Mesenchymal stem cell (in vitro differentiated cells and primary cell): ENCODE results near the gene UBR7.

ENCODE experiments used
- DNase-seq: peaks from one replicate; pipeline ENCODE4 v3.0.0-alpha.2; 2013
- H2AFZ ChIP-seq: one replicate; pipeline ENCODE4 v1.6.1; 2013; ENCODE audit warnings: low read depth, mild to moderate bottlenecking, control low read depth, inconsistent platforms, low read length, moderate library complexity
- H2AK5ac ChIP-seq: 2 replicates; pipeline ENCODE4 v1.6.1; 2013; ENCODE audit warnings: low read length, moderate library complexity, mild to moderate bottlenecking, inconsistent platforms; ENCODE audit not compliant: severe bottlenecking
- H2BK120ac ChIP-seq: one replicate; pipeline ENCODE4 v1.6.1; 2013; ENCODE audit warnings: low read depth, mild to moderate bottlenecking, inconsistent platforms, low read length, moderate library complexity
- H2BK12ac ChIP-seq, 2 experiments: one replicate each; pipeline ENCODE4 v1.6.1; 2013; ENCODE audit warnings: inconsistent platforms in 2 of 2, low read length in 2 of 2, mild to moderate bottlenecking in 2 of 2, moderate library complexity in 2 of 2, control low read depth in 1 of 2
- H2BK15ac ChIP-seq: one replicate; pipeline ENCODE4 v1.6.1; 2013; ENCODE audit warnings: mild to moderate bottlenecking, low read depth, inconsistent platforms; ENCODE audit not compliant: poor library complexity, severe bottlenecking
- H2BK5ac ChIP-seq: 2 replicates; pipeline ENCODE4 v1.6.1; 2013; ENCODE audit warnings: low read depth, mild to moderate bottlenecking, low read length, control low read depth, inconsistent platforms; ENCODE audit not compliant: poor library complexity, severe bottlenecking
- H3K14ac ChIP-seq, 2 experiments: one replicate each; pipeline ENCODE4 v1.6.1; 2013; ENCODE audit warnings: inconsistent platforms in 2 of 2, low read length in 2 of 2, control low read depth in 1 of 2, mild to moderate bottlenecking in 1 of 2, moderate library complexity in 1 of 2
- H3K18ac ChIP-seq, 2 experiments: one replicate each; pipeline ENCODE4 v1.6.1; 2013; ENCODE audit warnings: inconsistent platforms in 2 of 2, low read length in 2 of 2, control low read depth in 1 of 2, low read depth in 1 of 2, mild to moderate bottlenecking in 1 of 2
- H3K23ac ChIP-seq, 2 experiments: one replicate each; pipeline ENCODE4 v1.6.1; 2013; ENCODE audit warnings: inconsistent platforms in 2 of 2, low read length in 2 of 2, mild to moderate bottlenecking in 2 of 2, moderate library complexity in 2 of 2, control low read depth in 1 of 2
- H3K27ac ChIP-seq: 2 replicates; pipeline ENCODE4 v1.5.1; 2013; ENCODE audit warnings: mild to moderate bottlenecking, moderate library complexity, low read length, control low read depth, inconsistent platforms; ENCODE audit not compliant: poor library complexity, severe bottlenecking
- H3K27me3 ChIP-seq, 2 experiments: 2 replicates each; pipeline versions ENCODE4 v1.6.1 to v1.7.0; 2013; ENCODE audit warnings: low read length in 2 of 2, mild to moderate bottlenecking in 2 of 2, moderate library complexity in 2 of 2, control low read depth in 1 of 2, inconsistent platforms in 1 of 2; ENCODE audit not compliant: control insufficient read depth in 1 of 2, insufficient read depth in 1 of 2
- H3K36me3 ChIP-seq, 2 experiments: 2 replicates each; pipeline versions ENCODE4 v1.6.1 to v1.7.0; 2013; ENCODE audit warnings: low read length in 2 of 2, control low read depth in 1 of 2, inconsistent platforms in 1 of 2, low read depth in 1 of 2, mild to moderate bottlenecking in 1 of 2; ENCODE audit not compliant: insufficient read depth in 2 of 2, control insufficient read depth in 1 of 2
- H3K4ac ChIP-seq, 2 experiments: one replicate each; pipeline ENCODE4 v1.6.1; 2013; ENCODE audit warnings: inconsistent platforms in 2 of 2, low read length in 2 of 2, mild to moderate bottlenecking in 2 of 2, moderate library complexity in 2 of 2, control low read depth in 1 of 2, low read depth in 1 of 2
- H3K4me1 ChIP-seq: 2 replicates; pipeline ENCODE4 v1.6.1; 2013; ENCODE audit warnings: low read depth, low read length, control low read depth; ENCODE audit not compliant: control insufficient read depth, insufficient read depth
- H3K4me2 ChIP-seq: 2 replicates; pipeline ENCODE4 v1.6.1; 2013; ENCODE audit warnings: low read length, mild to moderate bottlenecking, inconsistent platforms; ENCODE audit not compliant: poor library complexity, severe bottlenecking
- H3K4me3 ChIP-seq, 2 experiments: 2 replicates each; pipeline versions ENCODE4 v1.5.1 to v1.7.0; 2013; ENCODE audit warnings: low read length in 2 of 2, mild to moderate bottlenecking in 2 of 2, control low read depth in 1 of 2, low read depth in 1 of 2; ENCODE audit not compliant: insufficient read depth in 1 of 2
- H3K79me1 ChIP-seq: replicated peaks from 2 replicates; pipeline ENCODE4 v1.6.1; 2013; ENCODE audit warnings: mild to moderate bottlenecking, control low read depth, low read length, inconsistent platforms; ENCODE audit not compliant: poor library complexity, severe bottlenecking
- H3K9ac ChIP-seq: 2 replicates; pipeline ENCODE4 v1.7.0; 2013; ENCODE audit warnings: mild to moderate bottlenecking, low read length, moderate library complexity
- H3K9me3 ChIP-seq: 2 replicates; pipeline ENCODE4 v1.7.0; 2013; ENCODE audit warnings: mild to moderate bottlenecking, low read length; ENCODE audit not compliant: control insufficient read depth
- H4K8ac ChIP-seq: one replicate; pipeline ENCODE4 v1.6.1; 2013; ENCODE audit warnings: inconsistent platforms, mild to moderate bottlenecking, low read length, moderate library complexity
- H4K91ac ChIP-seq: one replicate; pipeline ENCODE4 v1.6.1; 2013; ENCODE audit warnings: mild to moderate bottlenecking, low read length, inconsistent platforms
- WGBS: methylation state at CpG from one replicate; pipeline ENCODE4 v1.1.7; 2013; ENCODE audit warnings: mixed read lengths; 5-methylcytosine and 5-hydroxymethylcytosine counted together

Gene UBR7

GRCh38 chr14:93199031-93199430 lies 8.0 kb upstream of the UBR7 start:
- 96% methylated on average over 4 of the region's 4 CpGs for WGBS

GRCh38 chr14:93200553-93200952 lies 6.5 kb upstream of the UBR7 start:
- H3K27ac ChIP-seq = no peak overlapping the region
- H3K9ac ChIP-seq = no peak overlapping the region
- peaks cover 0 to 6% of the 10 kb centered on the region in 2 experiments for H3K36me3 ChIP-seq
- H2BK12ac ChIP-seq = no peak overlapping the region
- H3K9me3 ChIP-seq = no peaks in the 10 kb centered on the region
- no peak for DNase-seq
- no peak overlapping the region for H4K91ac ChIP-seq
- no peak overlapping the region for H2BK15ac ChIP-seq
- H2BK5ac ChIP-seq = no peak overlapping the region
- H3K23ac ChIP-seq = no peak overlapping the region
- H2AFZ ChIP-seq = no peak overlapping the region
- H3K79me1 ChIP-seq = peaks cover 18% of the 10 kb centered on the region
- H3K4me2 ChIP-seq = no peak overlapping the region
- no peak overlapping the region for H3K4me3 ChIP-seq
- H3K14ac ChIP-seq = no peak overlapping the region
- no peak overlapping the region for H2AK5ac ChIP-seq
- H3K18ac ChIP-seq = no peak overlapping the region
- no peak overlapping the region for H2BK120ac ChIP-seq
- H4K8ac ChIP-seq = no peak overlapping the region
- no peak overlapping the region for H3K4ac ChIP-seq
- WGBS = 94% methylated on average over 5 of the region's 5 CpGs
- H3K27me3 ChIP-seq = no peaks in the 10 kb centered on the region
- H3K4me1 ChIP-seq = no peaks in the 10 kb centered on the region

More at GRCh38 chr14:93199031-93199430, 8.0 kb upstream of the UBR7 start:
- Histone ChIP-seq H3K4me2 (no peak overlapping the region), H3K4ac (no peak overlapping the region), H2BK5ac (no peak overlapping the region), H3K4me3 (no peak overlapping the region), H3K27ac (no peak overlapping the region), H3K14ac (no peak overlapping the region), H3K27me3 (no peaks in the 10 kb centered on the region), H3K9ac (no peak overlapping the region), H2BK12ac (no peak overlapping the region), H3K18ac (no peak overlapping the region), H3K36me3 (no peaks in the 10 kb centered on the region), H4K91ac (no peak overlapping the region), H3K4me1 (no peaks in the 10 kb centered on the region), H2BK15ac (no peak overlapping the region), H3K9me3 (no peaks in the 10 kb centered on the region), H2BK120ac (no peak overlapping the region), H4K8ac (no peak overlapping the region), H3K79me1 (peaks cover 16% of the 10 kb centered on the region), H3K23ac (no peak overlapping the region), H2AK5ac (no peak overlapping the region), H2AFZ (no peak overlapping the region)
- DNase-seq = no peak

GRCh38 chr14:93201155-93201704 lies 5.8 kb upstream of the UBR7 start:
- H3K4ac ChIP-seq = no peak overlapping the region
- WGBS = 98% methylated on average over 6 of the region's 7 CpGs

GRCh38 chr14:93207468-93208308 lies 632 bp downstream of the UBR7 start:
- Histone ChIP-seq H3K14ac (no peak overlapping the region), H3K18ac (peak overlapping the region in 1 of 2 experiments; percentile 42), H2AFZ (peak overlapping the region; percentile 74), H2BK120ac (no peak overlapping the region), H3K4me3 (peak overlapping the region; percentile 69 to 98), H3K27ac (peak overlapping the region; percentile 47), H3K9ac (peak overlapping the region; percentile 92), H3K36me3 (peaks cover 0 to 18% of the 10 kb centered on the region in 2 experiments), H4K8ac (peak overlapping the region; percentile 10), H3K4me1 (peaks cover 5% of the 10 kb centered on the region), H2BK12ac (no peak overlapping the region), H4K91ac (no peak overlapping the region), H2BK5ac (no peak overlapping the region), H2BK15ac (no peak overlapping the region), H2AK5ac (no peak overlapping the region), H3K23ac (no peak overlapping the region), H3K27me3 (no peaks in the 10 kb centered on the region), H3K9me3 (no peaks in the 10 kb centered on the region), H3K4ac (peak overlapping the region in 1 of 2 experiments; percentile 47), H3K79me1 (peaks cover 19% of the 10 kb centered on the region), H3K4me2 (peak overlapping the region; percentile 85)
- DNase-seq = peak; percentile 79
- under 1% methylated on average over 22 of the region's 23 CpGs for WGBS

More at GRCh38 chr14:93201155-93201704, 5.8 kb upstream of the UBR7 start:
- no peak overlapping the region for H2BK12ac ChIP-seq
- no peaks in the 10 kb centered on the region for H3K27me3 ChIP-seq
- no peak overlapping the region for H3K9ac ChIP-seq
- no peak overlapping the region for H2AK5ac ChIP-seq
- no peak overlapping the region for H2AFZ ChIP-seq
- no peak overlapping the region for H3K27ac ChIP-seq
- no peak overlapping the region for H4K91ac ChIP-seq
- no peak overlapping the region for H3K4me2 ChIP-seq
- H3K18ac ChIP-seq = no peak overlapping the region
- no peak overlapping the region for H3K23ac ChIP-seq
- H3K14ac ChIP-seq = no peak overlapping the region
- no peaks in the 10 kb centered on the region for H3K9me3 ChIP-seq
- H2BK120ac ChIP-seq = no peak overlapping the region
- peaks cover 20% of the 10 kb centered on the region for H3K79me1 ChIP-seq
- DNase-seq = no peak
- H2BK5ac ChIP-seq = no peak overlapping the region
- H2BK15ac ChIP-seq = no peak overlapping the region
- H3K4me3 ChIP-seq = no peak overlapping the region
- peaks cover 0 to 6% of the 10 kb centered on the region in 2 experiments for H3K36me3 ChIP-seq
- H4K8ac ChIP-seq = no peak overlapping the region
- H3K4me1 ChIP-seq = peaks cover 5% of the 10 kb centered on the region
